ENCODE results near the gene CYP4F11.
"Not testable (repeated sequence)": the region's sequence is repeated elsewhere in the genome, so short reads cannot be mapped to it uniquely, and the experiment has no call there.

Gene CYP4F11

DNA sequence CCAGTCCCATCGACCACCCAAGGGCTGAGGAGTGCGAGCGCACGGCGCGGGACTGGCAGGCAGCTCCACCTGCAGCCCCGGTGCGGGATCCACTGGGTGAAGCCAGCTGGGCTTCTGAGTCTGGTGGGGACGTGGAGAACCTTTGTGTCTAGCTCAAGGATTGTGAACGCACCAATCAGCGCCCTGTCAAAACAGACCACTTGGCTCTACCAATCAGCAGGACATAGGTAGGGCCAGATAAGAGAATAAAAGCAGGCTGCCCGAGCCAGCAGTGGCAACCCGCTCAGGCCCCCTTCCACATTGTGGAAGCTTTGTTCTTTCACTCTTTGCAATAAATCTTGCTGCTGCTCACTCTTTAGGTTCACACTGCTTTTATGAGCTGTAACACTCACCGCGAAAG is 34.3 kb downstream of the CYP4F11 start:
- H3K36me3 Mint-ChIP-seq, H3K9me3 Mint-ChIP-seq, H3K27ac Mint-ChIP-seq, H3K4me1 Mint-ChIP-seq: not testable (repeated sequence)
- Mint-ChIP-seq H3K4me3 (peak overlapping the region; percentile 75), H3K27me3 (peaks cover 26% of the 10 kb centered on the region)

DNA sequence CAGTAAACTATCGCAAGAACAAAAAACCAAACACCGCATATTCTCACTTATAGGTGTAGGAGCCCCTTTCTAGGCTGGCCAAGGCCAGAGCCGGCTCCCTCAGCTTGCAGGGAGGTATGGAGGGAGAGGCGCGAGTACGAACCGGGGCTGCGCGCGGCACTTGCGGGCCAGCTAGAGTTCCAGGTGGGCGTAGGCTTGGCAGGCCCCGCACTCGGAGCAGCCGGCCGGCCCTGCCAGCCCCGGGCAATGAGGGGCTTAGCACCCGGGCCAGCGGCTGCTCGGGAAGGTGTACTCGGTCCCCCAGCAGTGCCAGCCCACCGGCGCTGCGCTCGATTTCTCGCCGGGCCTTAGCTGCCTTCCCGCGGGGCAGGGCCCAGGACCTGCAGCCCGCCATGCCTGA is 34.8 kb downstream of the CYP4F11 start:
- H3K9me3 Mint-ChIP-seq, H3K4me1 Mint-ChIP-seq, H3K4me3 Mint-ChIP-seq, H3K36me3 Mint-ChIP-seq, H3K27ac Mint-ChIP-seq: not testable (repeated sequence)
- peaks cover 25% of the 10 kb centered on the region for H3K27me3 Mint-ChIP-seq

DNA sequence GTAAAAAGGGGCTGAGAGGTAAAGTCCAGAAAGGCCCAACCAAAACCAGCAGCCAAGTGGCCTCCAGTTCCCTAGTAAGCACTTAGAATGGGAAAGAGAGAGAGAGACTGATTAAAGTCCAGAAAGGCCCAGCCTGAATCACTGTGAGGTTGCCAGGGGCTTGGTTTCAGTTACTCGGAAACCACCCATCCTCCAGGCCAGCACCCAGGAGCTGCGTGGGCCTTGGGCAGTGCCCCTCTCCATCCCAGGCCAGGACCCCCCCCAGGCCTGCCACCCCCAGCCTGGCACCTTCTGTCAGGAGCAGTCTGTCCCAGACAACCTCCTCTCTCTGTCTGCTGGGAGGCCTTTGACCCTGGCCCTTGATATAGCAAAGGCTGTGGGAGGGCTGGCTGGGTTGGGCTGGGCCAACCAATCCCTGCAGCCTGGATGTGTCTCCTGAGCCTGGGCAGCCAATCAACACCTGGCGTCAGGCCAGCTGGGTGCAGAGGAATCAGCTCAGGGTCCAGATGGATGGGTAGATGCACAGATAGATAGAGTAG is 36.5 kb downstream of the CYP4F11 start, which contains the start of gene CYP4F2:
Gene CYP4F2 (minus strand): TSS at position 337 of the 539 bp plus-strand sequence. CDS start 463 bp downstream, outside the sequence.
- H3K27ac Mint-ChIP-seq: peak within 1 kb of the TSS; percentile 20
- H3K4me3 Mint-ChIP-seq: no peak within 1 kb of the TSS
- H3K4me1 Mint-ChIP-seq: peaks cover 9% of the 10 kb centered on the region
- H3K27me3 Mint-ChIP-seq: peaks cover 20% of the 10 kb centered on the region
- H3K36me3 Mint-ChIP-seq: no peaks in the 10 kb centered on the region
- no peaks in the 10 kb centered on the region for H3K9me3 Mint-ChIP-seq

DNA sequence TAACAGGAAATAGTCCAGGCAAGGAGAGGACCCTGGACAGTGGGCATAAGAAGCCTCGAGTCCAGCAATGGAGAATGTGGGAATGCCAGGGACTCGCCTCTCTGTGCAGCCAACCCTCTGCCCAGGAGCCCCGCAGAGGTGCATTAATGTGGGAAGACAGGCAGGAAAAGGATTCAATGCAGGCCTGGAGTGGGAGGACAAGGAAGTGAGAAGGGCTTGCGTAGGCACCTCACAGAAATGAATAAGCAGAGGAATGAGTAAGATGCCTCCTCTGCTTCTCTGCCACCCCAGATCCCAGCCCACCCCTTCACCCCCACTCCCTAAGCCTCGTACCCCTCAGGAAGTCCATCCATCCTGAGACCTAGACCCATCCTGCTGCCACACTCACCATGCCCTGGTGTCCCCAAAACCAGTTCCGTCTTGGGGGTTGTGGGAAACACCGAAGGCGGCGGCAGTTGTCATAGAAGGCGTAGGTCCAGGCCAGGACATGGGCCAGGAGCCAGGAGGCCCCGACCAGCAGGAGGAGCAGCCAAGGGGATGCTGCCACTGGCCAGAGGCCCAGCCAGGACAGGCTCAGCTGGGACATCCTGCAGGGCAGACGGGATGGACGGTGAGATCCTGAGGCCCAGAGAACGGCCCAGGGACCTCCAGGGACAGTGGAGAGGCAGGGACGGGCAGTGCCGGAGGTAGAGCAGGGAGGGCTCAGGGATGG is 37.1 kb downstream of the CYP4F11 start:
- peaks cover 20% of the 10 kb centered on the region for H3K27me3 Mint-ChIP-seq
- no peak overlapping the region for H3K27ac Mint-ChIP-seq
- H3K4me3 Mint-ChIP-seq: no peak overlapping the region
- no peaks in the 10 kb centered on the region for H3K36me3 Mint-ChIP-seq
- H3K4me1 Mint-ChIP-seq: peaks cover 9% of the 10 kb centered on the region
- no peaks in the 10 kb centered on the region for H3K9me3 Mint-ChIP-seq

DNA sequence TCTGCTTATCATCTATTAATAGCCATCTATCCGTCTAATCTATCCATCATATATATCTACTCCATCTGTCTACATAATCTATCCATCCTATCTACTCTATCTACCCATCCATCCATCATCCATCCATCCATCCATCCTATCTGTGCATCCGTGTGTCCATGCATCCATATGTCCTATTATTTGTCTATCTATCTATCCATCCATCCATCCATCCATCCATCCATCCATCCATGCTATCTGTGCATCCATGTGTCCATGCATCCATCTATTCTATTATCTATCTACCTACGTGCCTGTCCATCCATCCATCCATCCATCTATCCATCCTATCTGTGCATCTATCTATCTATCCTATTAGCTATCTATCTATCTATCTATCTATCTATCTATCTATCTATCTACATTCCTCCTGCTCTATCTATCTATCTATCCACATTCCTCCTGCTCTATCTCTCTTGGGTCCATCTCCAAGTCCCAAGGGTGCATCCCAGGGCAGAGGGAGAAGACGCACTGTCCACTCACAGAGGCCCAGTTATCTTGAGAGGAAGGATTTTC is 38.4 kb downstream of the CYP4F11 start:
- Mint-ChIP-seq H3K4me3 (no peak overlapping the region), H3K27ac (no peak overlapping the region), H3K4me1 (peaks cover 8% of the 10 kb centered on the region), H3K9me3 (no peaks in the 10 kb centered on the region), H3K36me3 (no peaks in the 10 kb centered on the region), H3K27me3 (peaks cover 20% of the 10 kb centered on the region)

DNA sequence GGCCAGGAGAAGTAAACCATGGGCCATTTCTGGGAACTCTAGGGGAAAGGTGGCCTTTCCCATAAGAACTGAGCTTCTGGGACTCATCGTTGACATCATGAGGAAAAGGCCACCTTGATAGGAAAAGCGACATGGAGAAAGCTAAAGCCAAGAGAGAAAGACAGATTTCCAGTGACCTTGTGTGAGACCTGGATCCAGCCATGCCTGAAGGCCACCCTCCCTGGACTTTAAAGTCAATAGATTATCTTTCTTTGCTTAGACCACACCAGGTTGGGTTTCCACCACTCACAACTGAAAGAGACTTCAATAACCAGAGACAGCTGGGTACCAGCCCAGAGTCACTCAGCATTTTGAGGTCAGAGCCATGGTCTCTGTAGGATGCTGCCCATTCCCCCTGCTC is 40.0 kb downstream of the CYP4F11 start:
- H3K27ac Mint-ChIP-seq: no peak overlapping the region
- no peaks in the 10 kb centered on the region for H3K9me3 Mint-ChIP-seq
- H3K27me3 Mint-ChIP-seq: peaks cover 13% of the 10 kb centered on the region
- no peak overlapping the region for H3K4me3 Mint-ChIP-seq
- H3K4me1 Mint-ChIP-seq: no peaks in the 10 kb centered on the region
- no peaks in the 10 kb centered on the region for H3K36me3 Mint-ChIP-seq

DNA sequence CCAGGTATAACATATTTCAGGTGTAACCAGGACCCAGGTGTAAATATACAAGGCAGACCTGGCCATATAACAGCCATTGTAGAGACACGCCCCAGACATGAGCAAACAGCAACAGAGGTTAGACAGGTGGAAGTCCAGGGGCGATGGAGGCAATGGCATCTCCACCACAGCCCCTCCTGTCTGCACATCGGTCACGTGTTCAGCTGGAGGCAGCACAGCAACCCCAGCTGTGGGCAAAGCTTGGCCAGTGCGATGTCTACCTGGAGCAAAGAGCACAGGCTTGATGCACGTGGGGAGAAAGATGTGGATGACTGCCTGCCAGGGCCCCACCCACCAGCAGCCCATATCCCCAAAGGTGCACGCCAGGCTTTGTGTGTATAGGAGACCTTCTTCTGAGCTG is 40.9 kb downstream of the CYP4F11 start:
- no peak overlapping the region for H3K27ac Mint-ChIP-seq
- H3K4me1 Mint-ChIP-seq: no peaks in the 10 kb centered on the region
- H3K4me3 Mint-ChIP-seq: no peak overlapping the region
- no peaks in the 10 kb centered on the region for H3K9me3 Mint-ChIP-seq
- no peaks in the 10 kb centered on the region for H3K36me3 Mint-ChIP-seq
- H3K27me3 Mint-ChIP-seq: peaks cover 13% of the 10 kb centered on the region

DNA sequence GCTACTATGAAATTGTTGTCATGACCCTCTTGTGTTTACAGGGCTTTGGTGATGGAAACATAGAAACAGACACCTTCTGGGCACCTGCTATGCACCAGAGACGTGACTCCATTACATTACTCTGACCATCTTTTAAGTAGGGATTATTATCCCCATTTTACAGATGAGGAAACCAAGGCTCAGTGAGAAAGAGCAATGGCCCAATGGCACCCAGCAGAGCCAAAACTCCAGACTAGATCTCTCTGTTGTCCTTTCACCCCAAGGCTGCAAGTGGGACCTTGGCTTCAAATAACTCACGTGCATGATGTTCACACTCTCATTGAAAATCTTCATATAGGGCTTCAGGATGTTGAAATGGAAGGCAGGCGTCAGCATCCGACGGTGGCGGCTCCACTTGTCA is 42.3 kb downstream of the CYP4F11 start:
- Mint-ChIP-seq H3K27me3 (peaks cover 8% of the 10 kb centered on the region), H3K4me1 (no peaks in the 10 kb centered on the region), H3K36me3 (no peaks in the 10 kb centered on the region), H3K9me3 (no peaks in the 10 kb centered on the region), H3K4me3 (no peak overlapping the region), H3K27ac (no peak overlapping the region)

DNA sequence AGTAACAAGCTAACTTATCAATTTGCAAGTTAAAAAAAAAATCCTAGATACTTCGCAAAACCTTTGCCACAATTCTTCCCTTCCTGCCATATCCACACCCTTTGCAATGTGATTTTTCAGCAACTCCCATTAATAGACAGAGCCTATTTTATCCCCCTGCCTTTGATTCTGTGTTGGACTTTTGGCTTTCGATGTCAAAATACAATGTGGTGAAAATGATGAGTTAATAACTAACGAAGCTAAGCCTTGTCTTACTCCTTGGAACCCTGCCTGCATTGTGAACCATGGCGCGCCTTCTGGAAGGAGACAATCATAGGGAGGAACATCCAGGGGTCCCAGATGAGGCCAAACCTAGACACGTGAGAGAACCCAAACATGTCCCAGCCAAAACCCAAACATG is 42.9 kb downstream of the CYP4F11 start:
- no peak overlapping the region for H3K27ac Mint-ChIP-seq
- H3K36me3 Mint-ChIP-seq: no peaks in the 10 kb centered on the region
- peaks cover 4% of the 10 kb centered on the region for H3K27me3 Mint-ChIP-seq
- H3K9me3 Mint-ChIP-seq: no peaks in the 10 kb centered on the region
- no peaks in the 10 kb centered on the region for H3K4me1 Mint-ChIP-seq
- H3K4me3 Mint-ChIP-seq: no peak overlapping the region

DNA sequence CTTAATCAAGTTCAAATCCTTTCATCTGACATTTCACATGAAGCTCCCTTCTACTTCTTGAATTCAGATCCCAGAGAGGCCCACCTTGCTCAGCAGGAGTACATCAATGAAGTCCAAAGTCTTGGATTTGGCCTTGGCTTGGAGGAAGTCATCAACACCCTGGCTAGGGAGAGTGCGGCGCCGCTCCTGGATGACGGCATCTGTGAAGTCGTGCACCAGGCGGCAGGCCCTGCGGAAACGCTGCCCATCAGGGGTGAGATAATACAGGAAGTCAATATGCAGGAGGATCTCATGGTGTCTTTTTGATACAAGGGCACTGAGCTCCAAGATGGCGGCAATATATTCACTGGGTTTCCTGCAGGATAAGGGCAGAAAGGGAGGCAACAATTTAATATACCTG is 45.0 kb downstream of the CYP4F11 start:
- not testable (repeated sequence) for H3K4me1 Mint-ChIP-seq, H3K4me3 Mint-ChIP-seq, H3K36me3 Mint-ChIP-seq, H3K27ac Mint-ChIP-seq, H3K9me3 Mint-ChIP-seq, H3K27me3 Mint-ChIP-seq

DNA sequence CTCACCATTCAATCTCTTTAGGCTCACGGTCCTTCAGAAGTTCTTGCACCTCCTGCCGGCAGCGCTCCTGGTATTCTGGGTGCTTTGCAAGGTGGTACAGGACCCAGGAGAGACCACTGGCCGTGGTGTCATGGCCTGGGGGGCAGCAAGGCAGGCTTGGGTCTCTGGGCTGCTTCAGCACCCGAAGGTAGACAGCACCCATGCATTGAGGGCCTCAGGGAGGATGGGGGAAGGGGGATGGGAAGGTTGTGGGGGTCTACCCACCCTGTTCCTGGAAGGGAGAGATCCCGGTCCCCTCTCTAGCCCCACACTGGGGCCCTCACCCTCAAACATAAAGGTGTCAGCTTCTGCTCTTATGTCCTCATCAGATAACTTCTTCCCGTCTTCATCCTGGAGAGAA is 48.4 kb downstream of the CYP4F11 start:
- Mint-ChIP-seq H3K4me1 (no peaks in the 10 kb centered on the region), H3K36me3 (no peaks in the 10 kb centered on the region), H3K27ac (no peak overlapping the region)

DNA sequence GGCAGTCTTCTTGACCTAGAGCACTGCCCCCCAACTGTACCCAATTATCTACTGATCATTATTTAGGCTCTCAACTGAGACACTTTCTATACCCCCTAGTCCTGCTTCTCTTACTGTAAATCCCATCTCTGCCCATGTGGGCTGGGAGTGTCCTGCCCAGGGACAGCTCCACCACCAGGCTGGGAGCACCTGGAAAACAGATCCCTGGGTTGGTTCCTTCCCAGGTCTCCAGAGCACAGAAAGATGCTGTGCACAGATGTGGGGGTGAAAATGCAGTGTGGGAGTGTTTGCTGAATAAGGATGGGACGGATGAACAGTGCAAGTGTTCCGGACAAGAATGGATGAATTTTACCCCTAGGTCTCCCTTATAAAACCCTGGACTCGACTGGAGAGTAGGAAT is 49.2 kb downstream of the CYP4F11 start:
- H3K9me3 Mint-ChIP-seq: no peaks in the 10 kb centered on the region
- H3K4me1 Mint-ChIP-seq: no peaks in the 10 kb centered on the region
- peaks cover 7% of the 10 kb centered on the region for H3K27me3 Mint-ChIP-seq
- no peak overlapping the region for H3K27ac Mint-ChIP-seq
- H3K36me3 Mint-ChIP-seq: no peaks in the 10 kb centered on the region
- H3K4me3 Mint-ChIP-seq: no peak overlapping the region

More for the DNA sequence above, 48.4 kb downstream of the CYP4F11 start:
- no peak overlapping the region for H3K4me3 Mint-ChIP-seq
- H3K9me3 Mint-ChIP-seq: no peaks in the 10 kb centered on the region
- peaks cover 5% of the 10 kb centered on the region for H3K27me3 Mint-ChIP-seq

DNA sequence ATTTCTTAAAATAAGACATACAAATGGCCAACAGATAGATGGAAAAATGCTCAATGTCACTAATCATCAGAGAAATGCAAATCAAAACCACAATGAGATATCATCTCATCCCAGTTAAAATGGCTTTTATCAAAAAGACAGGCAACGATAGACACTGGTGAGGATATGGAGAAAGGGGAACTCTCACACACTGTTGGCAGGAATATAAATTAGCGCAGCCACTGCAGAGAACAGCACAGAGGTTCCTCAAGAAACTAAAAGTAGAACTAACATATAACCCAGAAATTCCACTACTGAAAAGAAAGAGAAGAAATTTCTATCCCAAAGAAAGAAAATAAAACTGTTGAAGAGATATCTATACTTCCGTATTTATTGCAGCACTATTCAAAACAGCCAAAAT is 51.0 kb downstream of the CYP4F11 start:
- H3K4me3 Mint-ChIP-seq, H3K27me3 Mint-ChIP-seq, H3K27ac Mint-ChIP-seq: not testable (repeated sequence)

DNA sequence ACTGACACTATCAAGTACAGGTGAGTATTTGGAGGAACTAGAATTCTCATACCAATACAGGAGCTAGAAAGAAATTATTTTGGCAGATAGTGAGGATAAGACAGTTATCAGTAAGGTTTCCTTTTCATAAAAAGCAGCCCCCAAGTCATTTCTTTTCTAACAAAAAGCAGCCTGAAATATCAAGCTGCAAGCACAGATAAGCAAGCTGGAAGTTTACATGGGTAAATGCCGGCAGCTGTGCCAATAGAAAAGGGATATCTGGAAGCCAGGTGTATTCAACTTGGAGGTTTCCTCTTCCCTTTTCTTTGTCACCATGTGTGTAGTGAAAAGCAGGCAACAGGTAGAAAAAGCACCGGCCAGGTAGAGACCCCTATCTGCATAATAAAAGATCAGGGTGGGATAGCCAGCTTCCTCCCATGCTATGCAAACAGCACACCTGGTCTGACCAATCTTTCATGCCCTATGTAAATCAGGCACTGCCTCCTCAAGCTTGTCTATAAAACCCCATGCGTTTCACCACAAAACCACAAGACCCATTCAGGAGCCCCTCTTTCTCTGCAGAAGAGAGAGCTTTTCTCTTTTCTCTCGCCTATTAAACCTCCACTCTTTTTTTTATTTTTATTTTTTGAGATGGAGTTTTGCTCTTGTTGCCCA is 59.4 kb downstream of the CYP4F11 start:
- Mint-ChIP-seq H3K9me3 (no peaks in the 10 kb centered on the region), H3K4me1 (no peaks in the 10 kb centered on the region), H3K4me3 (no peak overlapping the region), H3K36me3 (no peaks in the 10 kb centered on the region), H3K27ac (no peak overlapping the region), H3K27me3 (peaks cover 20% of the 10 kb centered on the region)

More for the DNA sequence above, 51.0 kb downstream of the CYP4F11 start:
- H3K9me3 Mint-ChIP-seq, H3K4me1 Mint-ChIP-seq, H3K36me3 Mint-ChIP-seq: not testable (repeated sequence)

DNA sequence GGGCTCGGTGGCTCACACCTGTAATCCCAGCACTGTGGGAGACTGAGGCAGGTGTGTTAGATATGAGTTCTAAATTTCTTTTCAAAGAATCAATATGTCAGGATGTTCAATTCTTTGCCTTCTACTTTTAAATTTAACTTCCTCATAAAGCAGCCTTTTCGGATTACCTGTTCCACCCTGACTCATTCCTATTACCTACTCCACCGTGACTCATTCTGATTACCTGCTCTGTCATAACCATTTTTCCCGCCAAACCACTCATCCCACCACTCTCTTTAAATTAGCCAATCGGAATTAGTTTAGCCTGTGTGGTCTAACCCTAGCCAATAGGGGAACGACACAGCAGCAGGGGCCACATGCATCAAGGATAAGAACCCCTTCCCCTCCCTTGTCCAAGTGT is 60.6 kb downstream of the CYP4F11 start:
- peaks cover 20% of the 10 kb centered on the region for H3K27me3 Mint-ChIP-seq
- not testable (repeated sequence) for H3K9me3 Mint-ChIP-seq, H3K4me3 Mint-ChIP-seq, H3K27ac Mint-ChIP-seq, H3K36me3 Mint-ChIP-seq, H3K4me1 Mint-ChIP-seq

DNA sequence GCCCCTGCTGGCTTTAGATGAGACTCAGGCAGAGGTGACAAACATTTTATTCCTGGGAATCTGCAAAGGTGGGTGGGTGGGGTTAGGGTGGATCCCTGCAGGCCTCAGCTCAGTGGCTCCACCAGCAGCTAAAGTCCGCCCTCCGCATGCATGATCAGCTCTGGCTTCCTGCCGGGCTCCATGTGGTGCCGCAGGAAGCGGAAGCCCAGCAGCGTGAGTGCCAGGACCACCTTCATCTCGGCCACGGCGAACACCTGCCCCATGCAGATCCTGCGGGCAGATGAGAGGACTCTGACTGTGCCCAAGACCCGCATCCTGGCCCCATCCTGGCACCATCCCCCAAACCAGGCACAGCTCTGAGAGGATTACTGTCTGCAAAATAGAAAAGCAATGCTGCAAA is 62.8 kb downstream of the CYP4F11 start:
- Mint-ChIP-seq H3K9me3 (no peaks in the 10 kb centered on the region), H3K27ac (no peak overlapping the region), H3K36me3 (no peaks in the 10 kb centered on the region), H3K4me1 (peaks cover 6% of the 10 kb centered on the region), H3K4me3 (no peak overlapping the region), H3K27me3 (peaks cover 16% of the 10 kb centered on the region)

Data from activated naive CD4-positive, alpha-beta T cell treated with anti-CD3 and anti-CD28 coated beads, Interleukin-2, amount 50 U/mL, for 24 hours (primary cell).